OCI-LY7 (cell line): ENCODE results near the gene PC. TPM values are rescaled to one million over a fixed set of nuclear protein-coding genes. Genes with fewer than 3 reads are reported as not detected.

Experiments
- BruUV-seq: library from RNA; stranded (reverse); fragments of 400-500 nt; replicated peaks from 2 replicates; lab custom pipeline; 2021; lab: Mats Ljungman, UMichigan
- CTCF ChIA-PET: fragments of 300-600 bp; sonication (Branson Sonifier 250); formaldehyde crosslinking; loops from one replicate; lab custom pipeline; 2022; ENCODE audit warnings: antibody characterized with exemption; ENCODE audit not compliant: unreplicated experiment; lab: Charles Lee
- POLR2A ChIA-PET: fragments of 300-600 bp; sonication (Branson Sonifier 250); formaldehyde crosslinking; loops from one replicate; lab custom pipeline; 2022; ENCODE audit warnings: antibody characterized with exemption; lab: Charles Lee
- DNase-seq: peaks from one replicate; pipeline ENCODE4 v3.0.0-alpha.2; 2015; ENCODE audit warnings: low spot score
- H2AFZ ChIP-seq: fragments of 200-600 bp; sonication (generic), shearing (Covaris generic); 2 replicates; pipeline ENCODE4 v1.6.1; 2014; ENCODE audit warnings: mild to moderate bottlenecking, antibody characterized with exemption, low read length, moderate library complexity
- H3K27ac ChIP-seq: fragments of 200-600 bp; sonication (generic); 2 replicates; pipeline ENCODE4 v1.5.1; 2014; ENCODE audit warnings: mixed run types, low read depth, mild to moderate bottlenecking, moderate library complexity, low read length, inconsistent platforms; ENCODE audit not compliant: poor library complexity, severe bottlenecking
- H3K36me3 ChIP-seq: fragments of 200-600 bp; sonication (generic); 2 replicates; pipeline ENCODE4 v1.6.1; 2014; ENCODE audit warnings: mild to moderate bottlenecking, antibody characterized with exemption, low read length, moderate library complexity, mixed read lengths; ENCODE audit not compliant: insufficient read depth
- H3K4me1 ChIP-seq: fragments of 200-600 bp; sonication (generic); 2 replicates; pipeline ENCODE4 v1.5.1; 2014; ENCODE audit warnings: mild to moderate bottlenecking, low read length; ENCODE audit not compliant: insufficient read depth, poor library complexity, severe bottlenecking
- H3K4me2 ChIP-seq: fragments of 200-600 bp; sonication (generic); 2 replicates; pipeline ENCODE4 v1.6.1; 2014; ENCODE audit warnings: mild to moderate bottlenecking, low read length
- H3K4me3 ChIP-seq: fragments of 200-600 bp; sonication (generic); 2 replicates; pipeline ENCODE4 v1.5.1; 2014; ENCODE audit warnings: mild to moderate bottlenecking, low read depth, low read length; ENCODE audit not compliant: poor library complexity, severe bottlenecking
- H3K79me2 ChIP-seq: fragments of 200-600 bp; sonication (generic); 2 replicates; pipeline ENCODE4 v1.6.1; 2016; ENCODE audit warnings: low read depth, mild to moderate bottlenecking, low read length, moderate library complexity, mixed read lengths; ENCODE audit not compliant: insufficient read depth
- H3K9me2 ChIP-seq: fragments of 200-600 bp; sonication (generic); 2 replicates; pipeline ENCODE4 v1.6.1; 2016; ENCODE audit warnings: mild to moderate bottlenecking, low read length, mixed read lengths; ENCODE audit not compliant: insufficient read depth
- H3K9me3 ChIP-seq: fragments of 200-600 bp; sonication (generic); 2 replicates; pipeline ENCODE4 v1.6.1; 2014; ENCODE audit warnings: mild to moderate bottlenecking, mixed run types, low read length, mixed read lengths
- H4K20me1 ChIP-seq: fragments of 200-600 bp; sonication (generic); 2 replicates; pipeline ENCODE4 v1.6.1; 2014; ENCODE audit warnings: mild to moderate bottlenecking, antibody characterized with exemption, low read length, moderate library complexity, mixed read lengths; ENCODE audit not compliant: insufficient read depth
- EZH2phosphoT487 ChIP-seq: fragments of 200-600 bp; sonication (generic); IDR thresholded peaks from 2 replicates; pipeline ENCODE4 v1.6.1; 2018; ENCODE audit warnings: low read depth, borderline replicate concordance, mild to moderate bottlenecking, mixed run types, antibody characterized with exemption, low read length, moderate library complexity, mixed read lengths
- intact Hi-C: fragments of 100-400 bp; cut with micrococcal nuclease; formaldehyde crosslinking; loops from one replicate; pipeline ENCODE4 v1.10.0; 2022; ENCODE audit not compliant: unreplicated experiment
- total RNA-seq, 2 experiments: library from RNA; depleted of rRNA in 1 of 2; stranded (reverse); fragments of >200 nt in 1 of 2; shearing (Covaris generic) in 1 of 2; gene quantifications; 2 replicates each; pipeline ENCODE4 v1.2.3, GENCODE V29; 2014 to 2022
- TF ChIP-seq, protein P1 (sequence below): fragments of 200-600 bp; sonication (generic); conservative IDR thresholded peaks from 2 replicates; pipeline ENCODE4 v1.5.1; 2014; ENCODE audit warnings: mild to moderate bottlenecking, antibody characterized with exemption, low read length, moderate library complexity, mixed read lengths

Gene PC
- total RNA-seq, 2 experiments from 2014 or later: 10.4 to 12.7 TPM

DNA sequence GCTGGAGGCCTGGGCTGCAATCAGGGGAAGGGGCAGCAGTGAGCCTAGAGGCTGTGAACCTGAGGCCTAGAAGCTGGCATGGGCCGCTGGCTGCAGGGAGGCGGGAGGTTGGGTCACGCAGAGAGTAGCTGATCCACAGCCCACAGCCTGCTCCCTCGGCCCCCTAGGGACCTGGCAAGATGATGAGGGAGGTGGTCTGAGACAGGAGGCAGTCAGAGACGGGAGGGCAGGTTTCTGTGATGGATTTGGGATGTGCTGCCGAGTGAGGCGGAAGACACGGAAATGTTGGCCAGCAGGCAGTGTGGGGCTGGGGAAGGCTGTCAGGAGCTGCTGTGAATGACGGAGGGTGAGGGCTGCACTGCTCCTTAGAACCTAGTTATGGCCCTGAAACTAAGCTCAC, 78.6 kb downstream of the PC start:
- intact Hi-C loops: no loop called here
- POLR2A ChIA-PET: no interaction called here

DNA sequence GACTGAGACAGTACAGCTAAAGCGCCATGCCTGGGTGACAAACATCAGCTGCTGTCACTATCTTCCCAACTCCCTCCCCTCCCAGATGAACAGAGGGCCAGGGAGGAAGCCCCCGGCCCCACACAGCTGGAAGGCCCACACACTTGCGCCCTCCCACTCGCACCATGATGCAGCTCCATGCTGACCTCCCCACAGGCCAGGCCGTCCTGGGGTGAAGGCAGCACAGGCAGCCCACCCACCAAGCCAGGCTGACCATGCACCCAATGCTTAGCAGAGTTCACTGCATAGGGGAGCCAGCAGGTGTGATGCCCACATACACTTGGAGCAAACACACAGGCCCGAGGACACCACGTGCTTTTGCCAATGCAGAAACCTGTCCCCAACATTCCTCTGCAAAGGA, 79.2 kb downstream of the PC start:
- H3K27ac ChIP-seq: no peak overlapping the region
- no TSS peak for BruUV-seq
- no peaks in the 10 kb centered on the region for H3K9me2 ChIP-seq
- H3K9me3 ChIP-seq: no peaks in the 10 kb centered on the region
- ChIA-PET POLR2A (no interaction called here), CTCF (interaction anchor here (0.6 kb wide), 1 partner anchor 123 kb away, joined by 4 read pairs; no protein-coding TSS in a partner anchor)
- no peak overlapping the region for H2AFZ ChIP-seq
- peaks cover 6% of the 10 kb centered on the region for H3K4me1 ChIP-seq
- no peaks in the 10 kb centered on the region for H3K79me2 ChIP-seq
- H3K4me3 ChIP-seq: no peak overlapping the region
- no peaks in the 10 kb centered on the region for H4K20me1 ChIP-seq
- no peaks in the 10 kb centered on the region for H3K36me3 ChIP-seq
- intact Hi-C loops: no loop called here
- DNase-seq: no peak
- TF ChIP-seq, protein P1, sequence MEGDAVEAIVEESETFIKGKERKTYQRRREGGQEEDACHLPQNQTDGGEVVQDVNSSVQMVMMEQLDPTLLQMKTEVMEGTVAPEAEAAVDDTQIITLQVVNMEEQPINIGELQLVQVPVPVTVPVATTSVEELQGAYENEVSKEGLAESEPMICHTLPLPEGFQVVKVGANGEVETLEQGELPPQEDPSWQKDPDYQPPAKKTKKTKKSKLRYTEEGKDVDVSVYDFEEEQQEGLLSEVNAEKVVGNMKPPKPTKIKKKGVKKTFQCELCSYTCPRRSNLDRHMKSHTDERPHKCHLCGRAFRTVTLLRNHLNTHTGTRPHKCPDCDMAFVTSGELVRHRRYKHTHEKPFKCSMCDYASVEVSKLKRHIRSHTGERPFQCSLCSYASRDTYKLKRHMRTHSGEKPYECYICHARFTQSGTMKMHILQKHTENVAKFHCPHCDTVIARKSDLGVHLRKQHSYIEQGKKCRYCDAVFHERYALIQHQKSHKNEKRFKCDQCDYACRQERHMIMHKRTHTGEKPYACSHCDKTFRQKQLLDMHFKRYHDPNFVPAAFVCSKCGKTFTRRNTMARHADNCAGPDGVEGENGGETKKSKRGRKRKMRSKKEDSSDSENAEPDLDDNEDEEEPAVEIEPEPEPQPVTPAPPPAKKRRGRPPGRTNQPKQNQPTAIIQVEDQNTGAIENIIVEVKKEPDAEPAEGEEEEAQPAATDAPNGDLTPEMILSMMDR: no peak
- TF ChIP-seq EZH2phosphoT487: no peak
- no peak overlapping the region for H3K4me2 ChIP-seq

More for the DNA sequence above, 78.6 kb downstream of the PC start:
- no peak overlapping the region for H3K4me3 ChIP-seq
- DNase-seq: no peak
- CTCF ChIA-PET: interaction anchor here (0.6 kb wide), 1 partner anchor 122 kb away, joined by 4 read pairs; no protein-coding TSS in a partner anchor
- H3K9me3 ChIP-seq: no peaks in the 10 kb centered on the region
- H3K79me2 ChIP-seq: no peaks in the 10 kb centered on the region
- no peak overlapping the region for H3K4me2 ChIP-seq
- TF ChIP-seq, protein P1: no peak
- no peak for TF ChIP-seq EZH2phosphoT487
- H4K20me1 ChIP-seq: no peaks in the 10 kb centered on the region
- no peaks in the 10 kb centered on the region for H3K9me2 ChIP-seq
- peaks cover 6% of the 10 kb centered on the region for H3K4me1 ChIP-seq
- H2AFZ ChIP-seq: no peak overlapping the region
- no TSS peak for BruUV-seq
- no peak overlapping the region for H3K27ac ChIP-seq
- no peaks in the 10 kb centered on the region for H3K36me3 ChIP-seq

DNA sequence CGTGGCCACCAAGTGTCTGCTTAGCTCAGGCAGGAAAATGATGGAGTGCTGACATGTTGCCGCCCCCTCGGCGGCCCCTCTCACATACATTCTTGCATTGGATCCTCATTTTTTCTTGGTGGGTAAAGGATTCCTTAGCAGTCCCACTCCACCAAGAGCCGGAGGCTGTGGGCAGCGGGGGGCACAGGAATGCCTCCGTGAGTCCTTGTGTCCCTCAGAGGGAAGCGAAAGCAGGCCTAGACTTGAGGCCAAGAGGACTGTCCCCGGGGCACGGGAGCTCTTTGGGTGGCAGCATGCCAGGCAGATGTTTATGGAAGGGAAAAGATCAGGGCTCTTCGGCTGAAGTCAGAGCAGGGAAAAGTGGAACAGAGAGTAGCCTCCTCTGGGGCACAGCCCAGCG, 79.7 kb downstream of the PC start:
- no peak for TF ChIP-seq EZH2phosphoT487
- TF ChIP-seq, protein P1: no peak
- intact Hi-C loops: no loop called here
- Histone ChIP-seq H2AFZ (no peak overlapping the region), H3K27ac (no peak overlapping the region), H3K36me3 (no peaks in the 10 kb centered on the region), H3K9me2 (no peaks in the 10 kb centered on the region), H3K79me2 (no peaks in the 10 kb centered on the region), H3K4me2 (no peak overlapping the region), H3K9me3 (no peaks in the 10 kb centered on the region), H3K4me3 (no peak overlapping the region), H3K4me1 (peaks cover 6% of the 10 kb centered on the region), H4K20me1 (no peaks in the 10 kb centered on the region)
- ChIA-PET CTCF (no interaction called here), POLR2A (interaction anchor here (1.0 kb wide), 1 partner anchor 11 kb away, joined by 3 read pairs; no protein-coding TSS in a partner anchor)
- no peak for DNase-seq
- BruUV-seq: no TSS peak
